Breast epithelium (tissue), 3 donors: ENCODE measurements around the gene ZNHIT2.

Source experiments
- POLR2A ChIP-seq: fragments of 450-650 bp; IDR thresholded peaks from one replicate; pipeline ENCODE4 v1.6.1; 2016; ENCODE audit warnings: antibody characterized with exemption, mild to moderate bottlenecking, moderate library complexity
- POLR2AphosphoS5 ChIP-seq, 3 donors: sonication (generic); formaldehyde crosslinking; IDR thresholded peaks; one replicate each; pipeline ENCODE4 v1.6.1; 2017; ENCODE audit warnings: antibody characterized with exemption in 3 of 3
- TF ChIP-seq, protein P1 (sequence below), 3 donors: fragments of 450-650 bp; IDR thresholded peaks; one replicate each; pipeline ENCODE4 v1.5.1; 2016 to 2017; ENCODE audit warnings: antibody characterized with exemption in 3 of 3, mild to moderate bottlenecking in 3 of 3, moderate library complexity in 3 of 3

DNA sequence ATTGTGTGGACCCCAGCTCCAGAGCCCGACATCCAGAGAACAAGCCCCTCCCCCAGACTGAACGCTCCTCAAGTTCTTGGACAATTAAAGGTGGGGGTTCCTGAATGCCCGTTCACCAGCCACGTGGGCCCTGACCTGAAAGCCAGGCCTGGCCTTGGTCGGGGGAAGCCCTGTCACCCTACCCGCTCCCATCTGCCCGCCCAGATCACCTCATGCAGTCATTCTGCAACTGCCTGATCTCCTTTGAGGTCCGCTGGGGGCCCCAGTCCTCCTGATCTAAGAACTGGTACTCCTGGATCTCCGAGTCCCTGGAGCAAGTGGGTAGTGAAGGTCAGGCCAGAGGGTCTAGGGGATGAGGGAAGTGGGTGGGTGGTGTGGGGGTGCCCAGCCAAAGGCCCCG is 50.1 kb downstream of the ZNHIT2 start:
- TF ChIP-seq POLR2A (no peak), POLR2AphosphoS5 (IDR thresholded peaks at IDR 0.05) (no peak)
- TF ChIP-seq, protein P1, sequence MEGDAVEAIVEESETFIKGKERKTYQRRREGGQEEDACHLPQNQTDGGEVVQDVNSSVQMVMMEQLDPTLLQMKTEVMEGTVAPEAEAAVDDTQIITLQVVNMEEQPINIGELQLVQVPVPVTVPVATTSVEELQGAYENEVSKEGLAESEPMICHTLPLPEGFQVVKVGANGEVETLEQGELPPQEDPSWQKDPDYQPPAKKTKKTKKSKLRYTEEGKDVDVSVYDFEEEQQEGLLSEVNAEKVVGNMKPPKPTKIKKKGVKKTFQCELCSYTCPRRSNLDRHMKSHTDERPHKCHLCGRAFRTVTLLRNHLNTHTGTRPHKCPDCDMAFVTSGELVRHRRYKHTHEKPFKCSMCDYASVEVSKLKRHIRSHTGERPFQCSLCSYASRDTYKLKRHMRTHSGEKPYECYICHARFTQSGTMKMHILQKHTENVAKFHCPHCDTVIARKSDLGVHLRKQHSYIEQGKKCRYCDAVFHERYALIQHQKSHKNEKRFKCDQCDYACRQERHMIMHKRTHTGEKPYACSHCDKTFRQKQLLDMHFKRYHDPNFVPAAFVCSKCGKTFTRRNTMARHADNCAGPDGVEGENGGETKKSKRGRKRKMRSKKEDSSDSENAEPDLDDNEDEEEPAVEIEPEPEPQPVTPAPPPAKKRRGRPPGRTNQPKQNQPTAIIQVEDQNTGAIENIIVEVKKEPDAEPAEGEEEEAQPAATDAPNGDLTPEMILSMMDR (IDR thresholded peaks at IDR 0.05) = no peak
